ENCODE data around the gene PTGDR2.

PTGDR2 gene

GRCh38 chr11:60816590-60817157 lies 39.1 kb downstream of the PTGDR2 start:
- H3K9me3 ChIP-seq (ENCODE audit: control extremely low read depth in 1 of 5, control insufficient read depth in 4 of 5, insufficient read depth in 2 of 5, low read depth in 1 of 5, low read length in 4 of 5) = peaks cover 0 to 10% (median 9%) of the 10 kb centered on the region in 5 experiments
- ChIA-PET POLR2A (no interaction called here), CTCF (interaction anchor here (1.1 kb wide), 1 partner anchor 71 kb away, joined by 3 read pairs; no protein-coding TSS in a partner anchor)
- H3K36me3 ChIP-seq (ENCODE audit: control insufficient read depth in 4 of 4, insufficient read depth in 4 of 4, low read length in 3 of 4) = no peaks in the 10 kb centered on the region
- no peak overlapping the region for H3K4me3 ChIP-seq (ENCODE audit: control insufficient read depth in 1 of 7, extremely low read depth in 1 of 7, insufficient read depth in 4 of 7, low read depth in 2 of 7, low read length in 6 of 7)
- DNase-seq = peak in 1 of 3 donors; percentile 11
- H3K27me3 ChIP-seq (replicated peaks in 2 of 5; ENCODE audit: control insufficient read depth in 4 of 5, insufficient read depth in 5 of 5, low read length in 4 of 5) = no peaks in the 10 kb centered on the region
- no peak overlapping the region for H3K27ac ChIP-seq (ENCODE audit: insufficient read depth in 1 of 2, low read depth in 1 of 2, low read length in 2 of 2, poor library complexity in 1 of 2, severe bottlenecking in 2 of 2)
- 100% methylated on average over 1 of the region's 2 CpGs for WGBS (ENCODE audit: insufficient coverage)
- H3K4me1 ChIP-seq (ENCODE audit: control extremely low read depth in 1 of 4, control insufficient read depth in 4 of 4, insufficient read depth in 4 of 4, low read length in 3 of 4) = peaks cover 0 to 7% (median 4%) of the 10 kb centered on the region in 4 experiments

- CTCF ChIA-PET = interaction anchor here (1.3 kb wide), 1 partner anchor 11 kb away, joined by 3 read pairs; no protein-coding TSS in a partner anchor
- H3K4me3 ChIP-seq (ENCODE audit: control insufficient read depth in 1 of 7, extremely low read depth in 1 of 7, insufficient read depth in 4 of 7, low read depth in 2 of 7, low read length in 6 of 7) = no peak overlapping the region
- DNase-seq = no peak
- no peaks in the 10 kb centered on the region for H3K27me3 ChIP-seq (replicated peaks in 2 of 5; ENCODE audit: control insufficient read depth in 4 of 5, insufficient read depth in 5 of 5, low read length in 4 of 5)
- peaks cover 0 to 22% (median 14%) of the 10 kb centered on the region in 4 experiments for H3K4me1 ChIP-seq (ENCODE audit: control extremely low read depth in 1 of 4, control insufficient read depth in 4 of 4, insufficient read depth in 4 of 4, low read length in 3 of 4)
- no peaks in the 10 kb centered on the region for H3K36me3 ChIP-seq (ENCODE audit: control insufficient read depth in 4 of 4, insufficient read depth in 4 of 4, low read length in 3 of 4)
- POLR2A ChIA-PET = no interaction called here
- H3K27ac ChIP-seq (ENCODE audit: insufficient read depth in 1 of 2, low read depth in 1 of 2, low read length in 2 of 2, poor library complexity in 1 of 2, severe bottlenecking in 2 of 2) = no peak overlapping the region
- H3K9me3 ChIP-seq (ENCODE audit: control extremely low read depth in 1 of 5, control insufficient read depth in 4 of 5, insufficient read depth in 2 of 5, low read depth in 1 of 5, low read length in 4 of 5) = peaks cover 0 to 10% (median 9%) of the 10 kb centered on the region in 5 experiments
- WGBS (ENCODE audit: insufficient coverage) = 83% methylated on average over 1 of the region's 2 CpGs
Observed at GRCh38 chr11:60814112-60814511, 41.6 kb downstream of the PTGDR2 start.

GRCh38 chr11:60813324-60813723 lies 42.4 kb downstream of the PTGDR2 start:
- H3K36me3 ChIP-seq (ENCODE audit: control insufficient read depth in 4 of 4, insufficient read depth in 4 of 4, low read length in 3 of 4) = no peaks in the 10 kb centered on the region
- peaks cover 0 to 22% (median 14%) of the 10 kb centered on the region in 4 experiments for H3K4me1 ChIP-seq (ENCODE audit: control extremely low read depth in 1 of 4, control insufficient read depth in 4 of 4, insufficient read depth in 4 of 4, low read length in 3 of 4)
- H3K27ac ChIP-seq (ENCODE audit: insufficient read depth in 1 of 2, low read depth in 1 of 2, low read length in 2 of 2, poor library complexity in 1 of 2, severe bottlenecking in 2 of 2) = no peak overlapping the region
- 100% methylated on average over 1 of the region's 1 CpG for WGBS (ENCODE audit: insufficient coverage)
- ChIA-PET POLR2A (interaction anchor here (0.8 kb wide), 1 partner anchor 13 kb away, joined by 3 read pairs; no protein-coding TSS in a partner anchor), CTCF (interaction anchor here (1.1 to 2.0 kb wide), 4 partner anchors 10 to 38 kb away, joined by 3 to 7 read pairs (median 4); no protein-coding TSS in a partner anchor)
- no peaks in the 10 kb centered on the region for H3K27me3 ChIP-seq (replicated peaks in 2 of 5; ENCODE audit: control insufficient read depth in 4 of 5, insufficient read depth in 5 of 5, low read length in 4 of 5)
- H3K4me3 ChIP-seq (ENCODE audit: control insufficient read depth in 1 of 7, extremely low read depth in 1 of 7, insufficient read depth in 4 of 7, low read depth in 2 of 7, low read length in 6 of 7) = no peak overlapping the region
- H3K9me3 ChIP-seq (ENCODE audit: control extremely low read depth in 1 of 5, control insufficient read depth in 4 of 5, insufficient read depth in 2 of 5, low read depth in 1 of 5, low read length in 4 of 5) = peaks cover 0 to 10% (median 9%) of the 10 kb centered on the region in 5 experiments
- peak in 2 of 3 donors; percentile 56 to 67 for DNase-seq

- Histone ChIP-seq H3K9me3 (ENCODE audit: control extremely low read depth in 1 of 5, control insufficient read depth in 4 of 5, insufficient read depth in 2 of 5, low read depth in 1 of 5, low read length in 4 of 5) (no peaks in the 10 kb centered on the region), H3K27ac (ENCODE audit: insufficient read depth in 1 of 2, low read depth in 1 of 2, low read length in 2 of 2, poor library complexity in 1 of 2, severe bottlenecking in 2 of 2) (no peak overlapping the region), H3K4me3 (ENCODE audit: control insufficient read depth in 1 of 7, extremely low read depth in 1 of 7, insufficient read depth in 4 of 7, low read depth in 2 of 7, low read length in 6 of 7) (peak overlapping the region in 1 of 7 experiments; percentile 16), H3K36me3 (ENCODE audit: control insufficient read depth in 4 of 4, insufficient read depth in 4 of 4, low read length in 3 of 4) (no peaks in the 10 kb centered on the region), H3K27me3 (replicated peaks in 2 of 5; ENCODE audit: control insufficient read depth in 4 of 5, insufficient read depth in 5 of 5, low read length in 4 of 5) (no peaks in the 10 kb centered on the region), H3K4me1 (ENCODE audit: control extremely low read depth in 1 of 4, control insufficient read depth in 4 of 4, insufficient read depth in 4 of 4, low read length in 3 of 4) (peaks cover 0 to 22% (median 16%) of the 10 kb centered on the region in 4 experiments)
- POLR2A ChIA-PET = no interaction called here
- peak; percentile 39 to 69 (median 67) for DNase-seq
- WGBS (ENCODE audit: insufficient coverage) = 30% methylated on average over 7 of the region's 8 CpGs
- CTCF ChIA-PET = interaction anchor here (0.9 to 1.4 kb wide), 2 partner anchors 37 to 48 kb away, joined by 3 read pairs; no protein-coding TSS in a partner anchor
Observed at GRCh38 chr11:60810569-60810968, 45.2 kb downstream of the PTGDR2 start.

- Histone ChIP-seq H3K4me1 (ENCODE audit: control extremely low read depth in 1 of 4, control insufficient read depth in 4 of 4, insufficient read depth in 4 of 4, low read length in 3 of 4) (peaks cover 0 to 22% (median 16%) of the 10 kb centered on the region in 4 experiments), H3K4me3 (ENCODE audit: control insufficient read depth in 1 of 7, extremely low read depth in 1 of 7, insufficient read depth in 4 of 7, low read depth in 2 of 7, low read length in 6 of 7) (no peak overlapping the region), H3K36me3 (ENCODE audit: control insufficient read depth in 4 of 4, insufficient read depth in 4 of 4, low read length in 3 of 4) (no peaks in the 10 kb centered on the region), H3K27ac (ENCODE audit: insufficient read depth in 1 of 2, low read depth in 1 of 2, low read length in 2 of 2, poor library complexity in 1 of 2, severe bottlenecking in 2 of 2) (no peak overlapping the region), H3K27me3 (replicated peaks in 2 of 5; ENCODE audit: control insufficient read depth in 4 of 5, insufficient read depth in 5 of 5, low read length in 4 of 5) (no peaks in the 10 kb centered on the region), H3K9me3 (ENCODE audit: control extremely low read depth in 1 of 5, control insufficient read depth in 4 of 5, insufficient read depth in 2 of 5, low read depth in 1 of 5, low read length in 4 of 5) (no peaks in the 10 kb centered on the region)
- 100% methylated on average over 2 of the region's 4 CpGs for WGBS (ENCODE audit: insufficient coverage)
- POLR2A ChIA-PET = no interaction called here
- CTCF ChIA-PET = interaction anchor here (1.4 kb wide), 1 partner anchor 48 kb away, joined by 3 read pairs; no protein-coding TSS in a partner anchor
- DNase-seq = no peak
Observed at GRCh38 chr11:60810151-60810550, 45.6 kb downstream of the PTGDR2 start.

GRCh38 chr11:60809691-60810090 lies 46.1 kb downstream of the PTGDR2 start:
- ChIA-PET CTCF (interaction anchor here (1.4 kb wide), 1 partner anchor 47 kb away, joined by 3 read pairs; no protein-coding TSS in a partner anchor), POLR2A (no interaction called here)
- WGBS (ENCODE audit: insufficient coverage) = 98% methylated on average over 9 of the region's 11 CpGs
- no peaks in the 10 kb centered on the region for H3K9me3 ChIP-seq (ENCODE audit: control extremely low read depth in 1 of 5, control insufficient read depth in 4 of 5, insufficient read depth in 2 of 5, low read depth in 1 of 5, low read length in 4 of 5)
- no peak overlapping the region for H3K27ac ChIP-seq (ENCODE audit: insufficient read depth in 1 of 2, low read depth in 1 of 2, low read length in 2 of 2, poor library complexity in 1 of 2, severe bottlenecking in 2 of 2)
- H3K36me3 ChIP-seq (ENCODE audit: control insufficient read depth in 4 of 4, insufficient read depth in 4 of 4, low read length in 3 of 4) = no peaks in the 10 kb centered on the region
- H3K4me1 ChIP-seq (ENCODE audit: control extremely low read depth in 1 of 4, control insufficient read depth in 4 of 4, insufficient read depth in 4 of 4, low read length in 3 of 4) = peaks cover 0 to 22% (median 16%) of the 10 kb centered on the region in 4 experiments
- no peak overlapping the region for H3K4me3 ChIP-seq (ENCODE audit: control insufficient read depth in 1 of 7, extremely low read depth in 1 of 7, insufficient read depth in 4 of 7, low read depth in 2 of 7, low read length in 6 of 7)
- no peak for DNase-seq
- no peaks in the 10 kb centered on the region for H3K27me3 ChIP-seq (replicated peaks in 2 of 5; ENCODE audit: control insufficient read depth in 4 of 5, insufficient read depth in 5 of 5, low read length in 4 of 5)

GRCh38 chr11:60809249-60809648 lies 46.5 kb downstream of the PTGDR2 start:
- WGBS (ENCODE audit: insufficient coverage) = 64% methylated on average over 3 of the region's 3 CpGs
- H3K36me3 ChIP-seq (ENCODE audit: control insufficient read depth in 4 of 4, insufficient read depth in 4 of 4, low read length in 3 of 4) = no peaks in the 10 kb centered on the region
- H3K27ac ChIP-seq (ENCODE audit: insufficient read depth in 1 of 2, low read depth in 1 of 2, low read length in 2 of 2, poor library complexity in 1 of 2, severe bottlenecking in 2 of 2) = no peak overlapping the region
- no peaks in the 10 kb centered on the region for H3K9me3 ChIP-seq (ENCODE audit: control extremely low read depth in 1 of 5, control insufficient read depth in 4 of 5, insufficient read depth in 2 of 5, low read depth in 1 of 5, low read length in 4 of 5)
- no peak overlapping the region for H3K4me3 ChIP-seq (ENCODE audit: control insufficient read depth in 1 of 7, extremely low read depth in 1 of 7, insufficient read depth in 4 of 7, low read depth in 2 of 7, low read length in 6 of 7)
- ChIA-PET CTCF (interaction anchor here (1.0 to 1.4 kb wide), 2 partner anchors 12 to 47 kb away, joined by 3 read pairs; no protein-coding TSS in a partner anchor), POLR2A (no interaction called here)
- no peaks in the 10 kb centered on the region for H3K27me3 ChIP-seq (replicated peaks in 2 of 5; ENCODE audit: control insufficient read depth in 4 of 5, insufficient read depth in 5 of 5, low read length in 4 of 5)
- peak in 2 of 3 donors; percentile 15 to 20 for DNase-seq
- H3K4me1 ChIP-seq (ENCODE audit: control extremely low read depth in 1 of 4, control insufficient read depth in 4 of 4, insufficient read depth in 4 of 4, low read length in 3 of 4) = peaks cover 0 to 22% (median 16%) of the 10 kb centered on the region in 4 experiments
